ENCODE measurements around the gene GXYLT2.

GXYLT2 gene

DNA sequence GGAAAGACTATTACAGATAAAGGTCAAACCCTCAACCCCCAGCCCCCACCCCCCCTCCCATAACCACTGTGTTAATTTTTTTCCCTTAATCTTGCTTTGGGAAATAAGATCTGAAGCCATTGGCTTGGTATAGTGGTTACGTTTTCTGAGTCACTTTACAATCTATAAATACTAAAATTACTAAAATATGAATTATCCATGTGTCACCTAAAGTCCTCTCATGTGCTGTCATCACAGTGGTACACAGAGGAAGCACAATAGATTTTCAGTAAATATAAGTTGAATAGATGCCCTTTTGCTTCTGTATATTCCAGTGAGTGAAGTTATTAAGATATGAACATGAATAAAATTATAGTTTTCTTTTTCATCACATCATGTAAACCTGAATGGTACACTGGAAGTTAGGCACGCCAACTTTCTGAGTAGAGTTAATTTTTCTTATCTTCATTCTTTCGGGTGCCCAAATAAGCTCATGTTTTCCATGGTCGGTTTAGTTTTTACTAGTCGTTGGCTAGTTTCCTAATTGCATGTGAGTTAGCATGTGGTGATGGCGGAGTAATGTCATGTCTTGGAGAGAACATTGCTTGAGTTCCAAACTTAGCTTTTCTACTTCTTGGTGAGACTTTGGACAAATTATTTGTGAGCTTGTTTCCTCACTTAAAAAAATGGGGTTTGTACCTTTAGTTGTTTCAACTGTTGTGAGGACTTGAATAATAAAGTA, 120.3 kb downstream of the GXYLT2 start:
- CTCF ChIA-PET = no interaction called here
- TF ChIP-seq, protein P1, sequence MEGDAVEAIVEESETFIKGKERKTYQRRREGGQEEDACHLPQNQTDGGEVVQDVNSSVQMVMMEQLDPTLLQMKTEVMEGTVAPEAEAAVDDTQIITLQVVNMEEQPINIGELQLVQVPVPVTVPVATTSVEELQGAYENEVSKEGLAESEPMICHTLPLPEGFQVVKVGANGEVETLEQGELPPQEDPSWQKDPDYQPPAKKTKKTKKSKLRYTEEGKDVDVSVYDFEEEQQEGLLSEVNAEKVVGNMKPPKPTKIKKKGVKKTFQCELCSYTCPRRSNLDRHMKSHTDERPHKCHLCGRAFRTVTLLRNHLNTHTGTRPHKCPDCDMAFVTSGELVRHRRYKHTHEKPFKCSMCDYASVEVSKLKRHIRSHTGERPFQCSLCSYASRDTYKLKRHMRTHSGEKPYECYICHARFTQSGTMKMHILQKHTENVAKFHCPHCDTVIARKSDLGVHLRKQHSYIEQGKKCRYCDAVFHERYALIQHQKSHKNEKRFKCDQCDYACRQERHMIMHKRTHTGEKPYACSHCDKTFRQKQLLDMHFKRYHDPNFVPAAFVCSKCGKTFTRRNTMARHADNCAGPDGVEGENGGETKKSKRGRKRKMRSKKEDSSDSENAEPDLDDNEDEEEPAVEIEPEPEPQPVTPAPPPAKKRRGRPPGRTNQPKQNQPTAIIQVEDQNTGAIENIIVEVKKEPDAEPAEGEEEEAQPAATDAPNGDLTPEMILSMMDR (conservative IDR thresholded peaks at IDR 0.05; ENCODE audit: low read depth) = no peak
- POLR2A ChIA-PET (ENCODE audit: low non-redundant PET) = no interaction called here
- no peak overlapping the region for H3K27ac ChIP-seq
- DNase-seq (ENCODE audit: low spot score) = no peak

DNA sequence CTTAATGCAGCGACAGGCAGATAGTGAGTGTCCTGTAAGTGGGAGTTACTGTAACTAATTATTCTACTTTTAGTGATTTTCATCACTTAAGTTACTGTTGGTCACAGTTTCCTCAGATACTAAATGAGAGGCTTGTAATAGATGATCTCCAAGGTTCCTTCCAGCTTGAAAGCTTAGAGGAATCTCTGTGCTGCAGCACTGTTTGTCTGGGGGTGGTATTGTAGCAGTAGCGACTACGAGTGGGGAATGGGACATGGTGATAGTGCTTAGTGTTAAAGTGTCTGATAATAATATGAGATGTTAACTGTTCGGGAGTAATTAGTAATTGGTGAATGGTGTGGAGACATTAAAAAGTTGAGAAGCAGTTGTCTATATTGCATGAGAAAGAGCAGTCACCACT, 121.2 kb downstream of the GXYLT2 start:
- no peak for DNase-seq (ENCODE audit: low spot score)
- TF ChIP-seq, protein P1 (conservative IDR thresholded peaks at IDR 0.05; ENCODE audit: low read depth) = no peak
- POLR2A ChIA-PET (ENCODE audit: low non-redundant PET) = no interaction called here
- CTCF ChIA-PET = no interaction called here
- H3K27ac ChIP-seq = no peak overlapping the region

DNA sequence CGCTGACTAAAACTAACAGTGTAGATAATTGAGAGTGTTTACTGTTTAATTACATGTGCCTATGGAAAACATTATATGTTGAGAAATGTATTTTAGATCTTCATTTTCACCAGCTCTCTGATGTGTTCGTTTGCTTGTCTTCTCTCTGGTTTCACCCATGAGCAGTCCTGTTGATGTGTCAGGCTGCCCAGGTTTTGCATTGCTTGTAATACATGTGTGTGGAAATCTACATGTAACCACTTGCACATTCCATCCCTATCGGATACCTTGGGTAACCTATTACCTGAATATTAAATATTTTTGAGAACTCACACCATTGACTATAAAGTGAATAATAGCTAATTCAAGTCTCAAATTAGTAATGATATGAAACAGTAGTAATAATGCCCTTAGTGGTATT, 121.9 kb downstream of the GXYLT2 start:
- ChIA-PET CTCF (no interaction called here), POLR2A (ENCODE audit: low non-redundant PET) (no interaction called here)
- no peak for DNase-seq (ENCODE audit: low spot score)
- H3K27ac ChIP-seq = no peak overlapping the region
- TF ChIP-seq, protein P1 (conservative IDR thresholded peaks at IDR 0.05; ENCODE audit: low read depth) = no peak

GRCh38 chr3:73010158-73010557, 122.3 kb downstream of the GXYLT2 start:
- TF ChIP-seq, protein P1 (conservative IDR thresholded peaks at IDR 0.05; ENCODE audit: low read depth) = no peak

DNA sequence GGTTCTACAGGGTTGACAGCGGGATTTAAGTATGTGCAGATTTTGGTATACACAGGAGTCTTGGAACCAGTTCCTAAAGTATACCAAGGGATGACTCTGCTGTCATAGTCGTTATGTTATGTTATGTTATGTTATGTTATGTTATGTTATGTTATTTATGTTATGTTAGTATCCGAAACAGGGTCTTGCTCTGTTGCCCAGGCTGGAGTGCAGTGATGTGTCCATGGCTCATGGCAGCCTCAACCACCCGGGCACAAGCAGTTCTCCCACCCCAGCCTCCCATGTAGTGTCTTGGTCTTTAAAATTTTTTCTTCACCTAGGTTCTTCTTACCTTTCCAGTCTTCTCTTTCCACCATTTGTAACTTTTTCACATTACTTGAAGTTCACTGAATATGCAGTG, 130.5 kb downstream of the GXYLT2 start:
- CTCF ChIA-PET = no interaction called here
- H3K27ac ChIP-seq = no peak overlapping the region
- TF ChIP-seq, protein P1 (conservative IDR thresholded peaks at IDR 0.05; ENCODE audit: low read depth) = no peak
- no peak for DNase-seq (ENCODE audit: low spot score)
- POLR2A ChIA-PET (ENCODE audit: low non-redundant PET) = no interaction called here

More at GRCh38 chr3:73010158-73010557, 122.3 kb downstream of the GXYLT2 start:
- H3K27ac ChIP-seq = no peak overlapping the region
- POLR2A ChIA-PET (ENCODE audit: low non-redundant PET) = no interaction called here
- DNase-seq (ENCODE audit: low spot score) = no peak
- CTCF ChIA-PET = no interaction called here

DNA sequence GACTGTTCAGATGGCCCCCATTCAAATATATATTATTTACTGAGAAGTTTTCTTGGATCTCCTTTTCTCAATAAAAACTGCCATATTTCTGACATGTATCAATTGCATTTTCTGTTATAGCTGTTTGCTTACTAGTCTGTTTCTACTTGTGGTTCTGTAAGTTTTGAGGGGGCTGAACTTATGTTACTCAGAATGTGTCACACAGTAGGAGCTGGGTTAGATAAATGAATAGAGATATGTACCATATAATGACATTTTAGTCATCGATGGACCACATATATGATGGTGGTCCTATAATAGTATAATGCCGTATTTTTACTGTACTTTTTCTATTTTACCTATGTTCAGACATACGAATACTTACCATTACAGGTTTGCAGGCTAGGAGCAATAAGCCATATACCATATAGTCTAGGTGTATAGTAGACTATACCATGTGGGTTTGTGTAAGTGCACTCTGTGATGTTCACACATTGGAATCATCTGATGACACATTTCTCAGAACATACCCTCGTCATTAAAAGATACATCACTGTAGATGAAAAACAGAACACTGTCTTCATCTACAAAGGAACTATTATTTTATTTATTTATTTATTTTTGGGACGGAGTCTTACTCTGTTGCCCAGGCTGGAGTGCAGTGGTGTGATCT, 131.1 kb downstream of the GXYLT2 start:
- POLR2A ChIA-PET (ENCODE audit: low non-redundant PET) = no interaction called here
- H3K27ac ChIP-seq = no peak overlapping the region
- DNase-seq (ENCODE audit: low spot score) = no peak
- TF ChIP-seq, protein P1 (conservative IDR thresholded peaks at IDR 0.05; ENCODE audit: low read depth) = no peak
- CTCF ChIA-PET = no interaction called here

Measured in RWPE1 (cell line).